Measurements from ENCODE around the gene ANKRD9.
"Not testable (repeated sequence)": the region's sequence is repeated elsewhere in the genome, so short reads cannot be mapped to it uniquely, and the experiment has no call there.

Gene ANKRD9

DNA sequence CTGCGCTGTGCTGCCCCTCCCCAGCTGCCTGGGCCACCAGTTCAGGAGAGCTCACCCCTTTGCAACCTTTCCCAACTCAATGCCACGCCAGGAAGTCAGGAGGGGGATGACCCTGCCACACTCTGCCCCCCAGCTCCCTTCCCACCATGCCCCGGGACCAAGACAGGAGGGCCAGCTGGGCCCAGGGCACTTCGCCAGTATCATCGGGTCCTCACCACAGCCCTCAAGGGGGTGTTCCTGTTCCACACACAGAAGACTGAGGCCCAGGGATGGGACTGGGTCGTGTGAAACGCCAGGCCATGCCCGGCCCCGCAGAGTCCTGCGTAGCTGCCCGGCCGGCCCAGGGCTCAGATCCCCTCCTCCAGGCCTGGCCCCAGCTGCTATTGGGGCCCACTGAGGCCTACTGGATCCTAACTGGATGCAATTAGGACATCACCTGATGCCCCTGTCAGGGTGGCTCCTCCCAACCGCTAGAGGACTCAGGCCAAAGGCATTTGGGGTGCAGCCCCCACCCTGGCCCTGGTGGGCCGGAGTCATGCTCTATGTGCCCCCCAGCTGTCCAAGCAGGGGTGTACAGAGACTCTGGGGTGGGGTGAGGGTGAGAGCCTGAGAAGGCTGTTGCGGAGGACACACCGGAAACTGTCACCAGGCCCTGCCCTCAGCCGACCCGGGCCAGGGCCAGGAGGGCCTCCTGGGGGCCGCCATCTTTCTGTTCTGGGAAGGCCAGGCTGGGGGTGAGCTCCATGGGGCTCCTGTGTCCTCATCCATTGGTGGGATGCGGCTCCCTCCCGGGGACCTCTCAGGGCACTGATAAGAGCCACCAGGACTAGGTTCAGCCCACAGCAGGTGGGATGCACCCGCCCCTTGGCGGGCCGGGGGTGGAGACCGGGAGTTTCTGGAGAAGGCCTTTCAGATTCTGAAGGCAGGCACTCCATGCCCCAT lies 29.3 kb upstream of the ANKRD9 start:
- no peak for DNase-seq

DNA sequence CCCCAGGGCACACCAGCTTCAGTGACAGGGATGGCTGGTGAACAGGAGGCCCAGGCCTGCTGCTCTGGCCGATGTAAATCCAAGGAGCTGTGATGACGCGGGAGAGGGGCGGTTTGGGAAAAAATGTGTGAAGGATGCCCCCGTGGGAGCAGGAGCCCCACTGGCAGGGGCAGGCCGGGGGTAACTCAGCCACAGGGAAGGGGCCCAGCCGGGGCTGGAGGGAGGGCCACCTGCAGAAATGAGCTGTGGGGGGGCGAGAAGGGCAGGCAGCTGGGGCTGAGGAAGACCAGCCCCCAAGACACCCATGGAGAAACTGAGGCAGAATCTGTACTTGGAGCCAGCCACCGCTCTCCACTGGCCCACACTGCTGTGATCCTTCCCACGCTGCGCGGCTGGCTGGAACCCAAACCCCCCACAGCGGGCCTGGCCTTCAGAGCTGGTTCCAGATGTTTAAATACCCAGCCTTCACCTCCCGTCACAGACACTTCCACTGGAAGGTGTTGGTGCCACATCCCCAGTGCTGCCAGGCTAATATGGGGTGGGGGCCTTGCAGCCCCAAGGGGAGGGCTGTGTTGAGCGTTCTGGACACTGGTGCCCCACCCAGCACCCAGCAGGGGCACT lies 28.5 kb upstream of the ANKRD9 start:
- no peak for DNase-seq

DNA sequence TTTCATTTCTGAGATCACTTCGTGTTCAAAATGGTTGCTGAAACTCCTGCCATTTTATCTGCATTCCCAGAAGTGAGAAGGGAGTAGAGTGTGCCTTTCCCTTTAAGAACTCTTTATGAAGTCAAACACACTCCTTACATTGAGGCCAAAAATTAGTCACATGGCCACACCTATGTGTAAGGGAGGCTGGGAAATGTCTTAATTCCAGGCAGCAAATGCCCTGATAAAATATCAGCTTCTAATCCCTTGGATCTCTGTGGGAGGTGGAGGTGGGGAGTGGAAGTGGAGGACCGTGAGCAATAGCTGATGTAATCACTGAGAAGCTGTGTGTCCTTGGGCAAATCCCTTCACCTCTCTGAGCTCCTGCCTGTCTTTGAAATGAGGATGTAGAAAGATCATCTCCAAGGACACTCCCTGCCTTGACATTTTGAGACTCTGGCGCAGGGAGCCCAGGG lies 22.7 kb upstream of the ANKRD9 start:
- no peak for DNase-seq

DNA sequence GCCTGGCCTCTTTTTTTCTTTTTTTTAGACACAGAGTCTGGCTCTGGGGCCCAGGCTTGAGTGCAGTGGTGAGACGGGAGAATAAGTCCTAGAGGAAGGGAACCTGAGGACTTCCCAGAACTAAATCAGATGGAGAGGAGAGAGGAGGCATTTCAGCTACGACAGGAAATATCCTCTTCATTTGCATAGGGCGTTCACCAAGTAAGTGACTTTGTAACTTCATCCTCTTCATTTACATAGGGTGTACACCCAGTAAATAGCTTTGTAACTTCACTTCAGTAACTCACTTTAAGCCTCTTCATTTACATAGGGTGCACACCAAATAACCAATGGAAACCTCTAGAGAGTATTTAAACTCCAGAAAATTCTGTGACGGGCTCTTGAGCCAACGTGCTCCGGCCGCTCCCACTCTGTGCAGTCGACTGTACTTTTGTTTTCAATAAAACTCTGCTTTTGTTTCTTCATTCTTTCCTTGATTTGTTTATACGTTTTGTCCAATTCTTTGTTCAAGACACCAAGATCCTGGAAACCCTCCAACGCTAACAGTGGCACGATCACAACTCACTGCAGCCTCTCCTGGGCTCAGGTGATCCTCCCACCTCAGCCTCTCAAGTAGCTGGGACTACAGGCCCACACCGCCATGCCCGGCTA lies 21.4 kb upstream of the ANKRD9 start:
- no peak for DNase-seq

DNA sequence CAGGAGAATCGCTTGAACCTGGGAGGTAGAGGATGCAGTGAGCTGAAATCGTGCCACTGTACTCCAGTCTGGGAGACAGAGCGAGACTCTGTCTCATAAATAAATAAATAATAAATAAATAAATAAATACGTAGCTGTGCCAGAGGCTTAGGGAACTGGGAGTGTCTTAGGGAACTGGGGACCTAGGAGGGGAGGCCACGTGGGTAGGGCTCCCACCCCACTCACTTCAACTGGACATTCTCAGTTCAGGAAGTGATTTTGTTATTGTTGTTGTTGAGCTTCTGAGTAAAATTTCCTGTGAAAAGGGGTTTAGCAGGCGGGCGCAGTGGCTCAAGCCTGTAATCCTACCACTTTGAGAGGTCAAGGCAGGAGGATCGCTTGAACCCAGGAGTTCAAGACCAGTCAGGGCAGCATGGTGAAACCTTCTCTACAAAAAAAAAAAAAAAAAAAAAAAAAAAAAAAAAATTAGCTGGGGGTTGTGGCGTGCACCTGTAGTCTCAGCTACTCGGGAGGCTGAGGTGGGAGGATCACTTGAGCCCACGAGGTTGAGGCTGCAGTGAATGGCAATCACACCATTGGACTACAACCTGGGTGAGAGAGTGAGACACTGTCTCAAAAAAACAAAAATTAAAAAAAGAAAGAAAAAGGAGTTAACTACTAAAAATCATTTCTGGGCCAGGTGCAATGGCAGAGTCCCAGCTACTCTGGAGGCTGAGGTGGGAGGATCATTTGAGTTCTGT lies 19.0 kb upstream of the ANKRD9 start:
- DNase-seq: no peak

DNA sequence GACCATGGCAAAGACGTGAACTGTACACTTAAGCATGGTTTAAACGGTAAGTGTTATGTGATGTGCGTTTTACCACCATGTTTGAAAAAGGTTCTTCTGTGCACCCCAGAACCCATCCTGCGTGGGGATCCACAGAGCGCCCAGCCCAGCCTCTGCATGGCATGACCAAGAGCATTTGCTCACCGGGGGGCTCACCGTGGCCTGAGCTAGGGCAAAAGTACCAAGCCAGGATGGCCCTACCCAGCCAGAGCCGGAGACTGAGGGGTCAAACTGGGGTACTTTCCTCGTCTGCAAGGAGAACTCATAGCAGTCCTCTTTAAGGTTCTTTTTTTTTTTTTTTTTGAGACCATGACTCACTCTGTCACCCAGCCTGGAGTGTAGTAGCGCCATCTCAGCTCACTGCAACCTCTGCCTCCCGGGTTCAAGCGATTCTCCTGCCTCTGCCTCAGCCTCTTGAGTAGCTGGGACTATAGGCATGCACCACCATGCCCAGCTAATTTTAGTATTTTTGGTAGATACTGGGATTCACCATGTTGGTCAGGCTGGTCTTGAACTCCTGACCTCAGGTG lies 16.4 kb upstream of the ANKRD9 start:
- no peak for DNase-seq

DNA sequence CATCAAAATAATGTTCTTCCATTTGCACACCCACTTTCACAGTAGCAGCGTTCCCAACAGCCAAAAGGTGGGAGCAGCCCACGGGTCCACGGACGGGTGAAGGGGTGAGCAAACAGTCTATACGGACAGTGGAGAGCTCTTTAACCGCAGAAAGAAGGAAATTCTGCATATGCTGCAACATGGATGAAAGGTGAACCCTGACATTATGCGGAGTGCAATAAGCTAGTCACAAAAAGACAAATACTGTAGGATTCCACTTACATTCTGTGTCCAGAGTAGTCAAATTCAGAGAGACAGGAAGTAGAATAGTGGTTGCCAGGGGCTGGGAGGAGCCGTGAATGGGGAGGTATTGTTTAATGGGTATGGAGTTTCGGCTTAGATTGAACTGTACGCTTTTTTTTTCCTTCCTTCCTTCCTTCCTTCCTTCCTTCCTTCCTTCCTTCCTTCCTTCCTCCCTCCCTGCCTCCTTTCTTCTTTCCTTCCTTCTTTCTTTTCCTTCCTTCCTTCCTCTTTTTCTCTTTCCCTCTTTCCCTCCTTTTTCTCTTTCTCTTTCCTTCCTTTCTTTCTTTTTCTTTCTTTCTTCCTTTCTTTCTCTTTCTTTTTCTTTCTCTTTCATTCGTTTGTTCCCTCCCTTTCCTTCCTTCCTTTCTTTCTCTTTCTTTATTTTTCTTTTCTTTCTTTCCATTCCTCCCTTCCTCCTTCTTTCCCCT lies 15.8 kb upstream of the ANKRD9 start:
- peak in 5 of 58 donors; percentile 25 to 69 (median 53) for DNase-seq

DNA sequence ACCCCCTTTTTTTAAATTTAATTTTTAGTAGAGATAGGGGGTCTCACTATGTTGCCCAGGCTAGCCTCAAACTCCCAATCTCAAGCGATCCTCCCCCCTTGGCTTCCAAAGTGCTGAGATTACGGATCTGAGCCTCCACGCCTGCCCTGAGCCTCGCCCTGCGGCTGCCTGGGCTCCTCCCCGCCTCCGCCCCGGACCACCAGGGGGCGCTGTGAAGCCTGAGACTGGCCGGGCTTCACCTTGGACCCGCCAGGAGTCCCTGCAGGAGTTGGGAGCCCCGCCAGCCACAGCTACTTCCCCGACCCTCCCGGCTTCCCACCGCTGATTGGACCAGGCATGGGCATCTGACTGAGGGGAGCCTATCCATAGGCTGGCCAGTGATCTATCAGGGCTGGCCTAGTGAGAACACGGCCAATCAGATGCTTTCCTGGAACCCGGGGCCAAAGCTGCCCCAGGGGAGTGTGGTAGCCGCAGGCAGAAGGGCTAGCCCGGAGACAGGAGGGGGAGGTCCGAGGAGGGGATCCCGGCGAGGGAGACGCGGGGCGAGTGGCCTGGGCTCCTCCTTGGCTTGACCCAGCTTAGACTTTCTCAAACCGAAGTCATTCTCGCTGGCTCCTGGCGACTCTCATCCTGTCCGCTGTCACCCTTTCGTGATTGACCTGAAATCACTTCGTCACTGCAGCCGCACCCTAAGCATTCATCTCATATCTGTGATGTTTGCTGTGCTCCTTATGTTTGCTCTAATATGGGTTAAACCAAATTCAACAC lies 15.1 kb upstream of the ANKRD9 start:
- DNase-seq: peak; percentile 75 to 99 (median 96)

DNA sequence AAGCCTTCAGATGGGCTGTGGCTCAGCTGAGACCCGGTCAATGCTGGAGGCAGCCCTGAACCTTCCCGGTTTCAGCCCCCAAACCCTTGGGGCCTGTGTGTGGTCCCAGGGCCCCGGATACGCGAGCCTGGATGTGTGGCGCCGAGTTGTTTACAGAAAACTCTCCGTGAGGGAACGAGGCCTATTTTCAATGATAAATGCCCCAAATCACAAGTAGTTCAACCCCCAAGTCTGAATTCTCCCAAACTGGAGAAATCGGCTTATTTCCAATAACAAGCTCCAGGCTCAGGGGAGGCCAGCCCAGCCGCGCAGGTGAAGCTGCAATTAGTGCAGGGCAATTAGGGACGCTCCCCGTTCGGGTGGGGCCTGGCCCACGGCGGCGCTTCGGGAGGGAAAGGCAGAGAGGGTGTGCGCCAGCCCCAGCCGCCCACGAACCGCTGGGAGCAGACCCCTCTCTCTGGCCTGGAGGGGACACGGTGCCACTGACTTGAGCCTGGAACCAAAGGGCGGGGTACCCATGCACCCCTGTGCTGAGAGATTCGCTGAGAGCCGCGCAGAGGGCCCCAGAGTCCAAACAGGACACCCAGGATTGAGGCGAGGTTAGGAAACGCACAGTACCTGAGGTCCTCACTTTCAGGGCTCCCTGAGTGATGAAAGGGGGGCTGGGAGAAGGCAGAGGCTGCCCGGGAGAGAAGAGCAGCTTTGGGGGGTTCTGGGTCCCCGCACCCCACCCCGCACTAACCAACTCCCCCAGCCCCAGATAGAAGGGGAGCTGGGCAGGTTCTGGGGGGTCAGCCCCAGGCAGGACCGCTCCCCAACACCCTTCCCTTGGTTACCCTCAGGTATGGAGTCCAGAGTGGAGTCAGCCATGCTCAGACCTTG lies 14.2 kb upstream of the ANKRD9 start:
- DNase-seq: no peak

DNA sequence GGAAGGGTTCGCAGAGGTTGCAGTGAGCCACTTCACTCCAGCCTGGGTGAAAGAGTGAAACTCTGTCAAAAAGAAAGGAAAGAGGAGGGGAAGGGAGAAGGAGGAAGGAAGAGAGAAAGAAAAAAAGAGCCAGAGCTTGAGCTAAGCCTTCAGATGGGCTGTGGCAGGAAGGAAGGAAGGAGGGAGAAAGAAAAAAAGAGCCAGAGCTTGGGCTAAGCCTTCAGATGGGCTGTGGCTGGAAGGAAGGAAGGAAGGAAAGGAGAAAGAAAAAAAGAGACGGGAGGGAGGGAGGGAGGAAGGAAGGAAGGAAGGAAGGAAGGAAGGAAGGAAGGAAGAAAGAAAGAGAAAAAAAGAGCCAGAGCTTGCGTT lies 13.6 kb upstream of the ANKRD9 start:
- DNase-seq: no peak

DNA sequence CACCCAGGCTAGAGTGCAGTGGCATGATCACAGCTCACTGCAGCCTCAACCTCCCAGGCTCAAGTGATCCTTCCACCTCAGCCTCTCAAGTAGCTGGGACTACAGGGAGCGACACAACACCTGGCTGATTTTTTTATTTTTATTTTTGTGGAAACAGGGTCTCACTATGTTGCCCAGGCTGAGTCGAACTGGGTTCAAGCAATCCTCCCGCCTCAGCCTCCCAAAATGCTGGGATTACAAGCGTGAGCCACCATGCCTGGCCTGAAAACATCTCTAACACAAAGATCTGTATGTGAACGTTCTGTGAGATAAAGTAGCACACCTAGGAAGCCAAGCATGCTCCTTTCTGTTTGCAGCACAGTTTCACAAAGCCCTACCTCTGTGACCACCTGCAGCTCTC lies 10.1 kb upstream of the ANKRD9 start:
- DNase-seq: not testable (repeated sequence)

DNA sequence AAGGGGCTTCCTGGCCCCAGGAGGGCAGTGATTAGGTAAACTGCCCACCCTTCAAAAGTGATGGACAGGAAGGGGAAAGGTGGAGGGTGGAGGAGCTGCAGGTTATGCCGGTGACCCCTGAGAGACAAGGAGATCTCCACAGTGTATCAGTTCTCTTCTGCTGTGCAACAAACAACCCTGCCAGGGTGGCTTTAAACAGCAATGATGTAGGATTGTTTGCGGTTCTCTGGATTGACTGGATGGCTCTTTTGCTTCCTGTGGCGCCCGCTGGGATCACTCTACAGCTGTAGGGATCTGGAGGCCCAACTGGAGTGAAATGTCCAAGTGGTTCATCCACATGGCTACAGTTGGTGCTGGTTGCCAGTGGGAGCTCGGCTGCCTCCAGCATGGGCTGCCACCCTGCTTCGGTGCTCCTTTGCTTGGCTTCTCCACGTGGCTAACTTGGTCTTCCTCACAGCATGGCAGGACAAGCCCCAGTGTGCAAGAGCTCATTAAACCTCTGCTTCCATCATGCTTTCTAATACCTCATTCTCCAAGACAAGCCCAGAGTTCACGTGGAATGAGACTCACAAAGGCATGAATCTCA lies 8.6 kb upstream of the ANKRD9 start:
- no peak for DNase-seq

DNA sequence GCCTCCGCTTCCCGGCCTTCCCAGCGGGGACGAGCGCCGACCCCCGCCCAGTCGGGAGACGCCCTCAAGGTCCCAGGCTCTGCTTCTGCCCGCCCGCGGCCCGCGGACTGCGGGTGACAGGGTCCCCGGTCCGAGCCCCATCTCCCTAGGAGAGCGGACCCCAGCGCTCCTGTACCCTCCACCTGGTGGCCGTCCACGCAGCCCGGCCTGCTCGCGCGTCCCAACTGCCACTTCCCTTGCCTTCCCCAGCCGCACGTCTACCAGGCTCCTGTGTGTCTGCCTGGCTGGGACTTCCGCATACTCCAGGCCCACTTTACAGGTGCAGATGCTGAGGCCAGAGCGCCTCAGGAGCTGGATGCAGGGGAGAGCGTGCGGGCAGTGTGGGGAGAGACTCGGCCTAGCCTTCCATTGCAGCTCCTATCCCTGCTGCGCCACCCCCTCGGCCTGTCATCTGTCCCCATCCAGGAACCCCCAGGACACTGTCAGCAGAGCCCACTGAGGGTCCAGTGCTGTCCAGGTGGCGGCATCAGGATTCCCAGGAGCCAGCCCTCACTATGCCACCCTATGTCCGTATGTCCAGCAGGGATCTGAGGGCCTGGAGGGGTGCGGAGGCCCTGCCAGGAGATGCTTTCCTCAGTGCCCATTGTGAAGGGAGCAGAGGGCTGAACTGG lies 8.0 kb upstream of the ANKRD9 start:
- no peak for DNase-seq

DNA sequence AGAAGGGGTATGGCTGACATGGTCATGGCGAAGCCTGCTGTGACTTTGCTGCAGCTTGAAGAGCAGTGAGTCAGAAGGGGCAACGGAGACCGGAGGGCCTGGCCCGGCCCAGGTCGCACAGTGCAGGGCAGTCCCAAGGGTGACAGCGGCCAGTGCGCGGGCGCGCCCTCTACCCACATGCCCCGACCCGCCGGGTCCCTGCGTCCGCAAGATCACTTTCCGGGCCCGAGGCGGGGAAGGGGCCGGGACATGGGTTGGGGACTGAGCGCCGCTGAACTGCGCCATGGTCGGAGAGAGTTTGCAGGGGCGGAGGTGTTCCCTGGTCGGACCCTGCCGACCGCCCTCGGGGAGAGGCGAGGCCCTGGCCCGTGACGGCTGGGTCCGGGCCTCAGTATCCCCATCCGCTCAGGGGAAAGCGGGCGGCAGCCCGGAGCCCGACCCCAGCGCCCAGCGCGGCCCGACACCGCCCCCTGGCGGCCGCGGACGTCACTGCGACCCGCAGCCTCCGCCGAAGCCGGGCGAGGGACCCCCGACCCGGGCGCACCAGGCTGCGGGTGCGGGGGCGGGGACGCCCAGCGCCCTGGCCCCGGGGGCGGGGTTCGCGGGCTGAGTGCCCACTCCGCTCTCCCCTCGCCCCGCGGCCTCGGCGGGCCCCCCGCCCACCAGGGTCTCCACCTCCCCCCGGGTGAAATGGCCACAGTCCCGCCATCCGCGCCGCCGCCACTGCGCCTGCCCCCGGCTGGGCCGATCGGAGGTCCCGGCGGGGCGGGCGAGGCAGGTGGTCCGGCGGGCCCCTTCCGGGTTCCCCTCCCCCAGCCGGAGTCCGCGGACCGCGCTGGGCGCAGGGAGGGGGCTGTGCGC lies 7.2 kb upstream of the ANKRD9 start:
- peak in 29 of 58 donors; percentile 21 to 74 (median 48) for DNase-seq

DNA sequence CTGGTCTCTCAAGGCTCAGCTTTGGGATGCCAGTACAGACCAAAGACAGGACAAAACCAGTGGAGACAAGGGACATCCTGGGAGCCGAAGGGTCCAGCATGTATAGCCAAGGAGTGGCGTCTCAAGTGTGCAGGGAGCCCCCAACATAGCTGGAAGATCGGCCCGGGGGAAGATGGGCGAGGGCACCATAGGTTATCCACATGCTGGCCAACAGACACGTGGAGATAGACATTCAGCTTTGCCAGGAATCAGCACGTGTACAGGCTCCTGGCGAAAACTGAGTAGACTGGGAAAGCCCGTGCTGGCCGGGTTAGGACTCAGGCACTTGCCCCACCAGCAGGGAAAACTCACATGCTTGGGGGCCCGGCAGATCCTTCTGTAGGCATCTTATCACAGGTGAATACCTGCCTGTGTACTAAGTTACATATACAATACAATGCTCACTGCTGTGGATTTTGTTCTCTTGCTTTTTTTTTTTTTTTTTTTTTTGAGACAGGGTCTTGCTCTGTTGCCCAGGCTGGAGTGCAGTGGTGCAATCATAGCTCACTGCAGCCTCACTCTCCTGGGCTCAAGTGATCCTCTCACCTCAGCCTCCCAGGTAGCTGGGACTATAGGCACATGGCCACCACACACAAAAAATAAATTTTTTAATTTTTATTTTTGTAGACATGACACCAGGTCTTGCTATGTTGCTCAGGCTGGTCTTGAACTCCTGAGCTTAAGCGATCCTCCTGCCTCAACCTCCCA lies 5.6 kb upstream of the ANKRD9 start:
- no peak for DNase-seq

Measured in anterior cingulate cortex (tissue), 58 donors.